Endothelial cell of umbilical vein (primary cell): ENCODE data around the gene TEX53. TPM values are rescaled to one million over a fixed set of nuclear protein-coding genes. Genes with fewer than 3 reads are reported as not detected.

Experiments
- BruUV-seq: library from RNA; stranded (reverse); fragments of 400-500 nt; replicated peaks from 2 replicates; lab custom pipeline; 2021; lab: Mats Ljungman, UMichigan
- CTCF ChIA-PET: fragments of 300-600, 350-600 bp; sonication (Branson Sonifier 250); formaldehyde crosslinking; loops from one replicate; lab custom pipeline; 2021; ENCODE audit warnings: antibody characterized with exemption, inconsistent platforms; lab: Charles Lee
- POLR2A ChIA-PET: fragments of 300-600, 350-600 bp; sonication (Branson Sonifier 250); formaldehyde crosslinking; loops from one replicate; lab custom pipeline; 2021; ENCODE audit warnings: antibody characterized with exemption, inconsistent platforms; lab: Charles Lee
- DNase-seq: peaks from one replicate; pipeline ENCODE4 v3.0.0-alpha.2; 2011; ENCODE audit warnings: low read depth, low spot score
- FAIRE-seq: peaks from 2 replicates; lab custom pipeline; 2011; peaks lifted over from hg19 to GRCh38; lab: Jason Lieb, UNC
- H2AFZ ChIP-seq: 2 replicates; pipeline ENCODE4 v1.6.0; 2012; ENCODE audit warnings: low read depth, low read length, control low read depth, inconsistent platforms
- H3K27ac ChIP-seq: 2 replicates; pipeline ENCODE4 v1.5.1; 2011; ENCODE audit warnings: low read depth, mild to moderate bottlenecking, control low read depth, low read length, moderate library complexity; ENCODE audit not compliant: insufficient read depth
- H3K27me3 ChIP-seq, 2 experiments: 2 replicates each; pipeline versions ENCODE4 v1.6.0 to v1.6.1; 2011; ENCODE audit warnings: low read length in 2 of 2, mixed read lengths in 1 of 2; ENCODE audit not compliant: control insufficient read depth in 2 of 2, insufficient read depth in 2 of 2
- H3K36me3 ChIP-seq, 2 experiments: 2 replicates in 1 of 2; 3 replicates in 1 of 2; pipeline ENCODE4 v1.5.1; 2011; ENCODE audit warnings: low read length in 2 of 2, mild to moderate bottlenecking in 1 of 2, moderate library complexity in 1 of 2; ENCODE audit not compliant: control insufficient read depth in 2 of 2, insufficient read depth in 2 of 2; ENCODE audit errors: extremely low read depth in 1 of 2
- H3K4me1 ChIP-seq: 3 replicates; pipeline ENCODE4 v1.5.1; 2011; ENCODE audit warnings: mild to moderate bottlenecking, low read length; ENCODE audit not compliant: control insufficient read depth, insufficient read depth; ENCODE audit errors: extremely low read depth
- H3K4me2 ChIP-seq: 2 replicates; pipeline ENCODE4 v1.6.1; 2011; ENCODE audit warnings: low read length, control low read depth, mixed read lengths; ENCODE audit not compliant: insufficient read depth
- H3K4me3 ChIP-seq, 3 experiments: fragments of 200-600 bp in 1 of 3; sonication (generic), shearing (Covaris generic) in 1 of 3; replicated peaks in 1 of 3; 2 replicates each; pipeline ENCODE4 v1.5.1; 2011 to 2016; ENCODE audit warnings: control low read depth in 3 of 3, low read length in 3 of 3, mild to moderate bottlenecking in 2 of 3, inconsistent platforms in 1 of 3, low read depth in 1 of 3, moderate library complexity in 1 of 3; ENCODE audit not compliant: insufficient read depth in 1 of 3
- H3K79me2 ChIP-seq: 2 replicates; pipeline ENCODE4 v1.6.0; 2012; ENCODE audit warnings: low read length, inconsistent platforms; ENCODE audit not compliant: control insufficient read depth, insufficient read depth
- H3K9ac ChIP-seq: replicated peaks from 2 replicates; pipeline ENCODE3; 2011; ENCODE audit warnings: low read length, control low read depth; ENCODE audit not compliant: insufficient read depth; ENCODE audit errors: extremely low read depth
- H3K9me1 ChIP-seq: replicated peaks from 3 replicates; pipeline ENCODE4 v1.6.0; 2011; ENCODE audit warnings: mild to moderate bottlenecking, low read length; ENCODE audit not compliant: control insufficient read depth, insufficient read depth; ENCODE audit errors: extremely low read depth
- H3K9me3 ChIP-seq: replicated peaks from 2 replicates; pipeline ENCODE4 v1.5.1; 2012; ENCODE audit warnings: low read length, inconsistent platforms; ENCODE audit not compliant: control insufficient read depth, insufficient read depth
- H4K20me1 ChIP-seq: replicated peaks from 2 replicates; pipeline ENCODE3; 2011; ENCODE audit warnings: mild to moderate bottlenecking, low read length; ENCODE audit not compliant: control insufficient read depth, insufficient read depth; ENCODE audit errors: extremely low read depth
- EZH2 ChIP-seq: IDR thresholded peaks from 2 replicates; pipeline ENCODE4 v1.6.1; 2012; ENCODE audit warnings: borderline replicate concordance, low read depth, mild to moderate bottlenecking, moderate library complexity, low read length, inconsistent platforms; ENCODE audit not compliant: severe bottlenecking
- FOS ChIP-seq: IDR thresholded peaks from 2 replicates; pipeline ENCODE4 v1.6.1; 2011; ENCODE audit warnings: mild to moderate bottlenecking, low read length, moderate library complexity, borderline replicate concordance; ENCODE audit not compliant: insufficient read depth
- GATA2 ChIP-seq: IDR thresholded peaks from 2 replicates; pipeline ENCODE4 v1.7.0; 2011; ENCODE audit warnings: low read depth, mild to moderate bottlenecking, moderate library complexity, mixed read lengths, low read length; ENCODE audit not compliant: insufficient read length, insufficient read depth
- JUN ChIP-seq: IDR thresholded peaks from 2 replicates; pipeline ENCODE4 v1.6.1; 2011; ENCODE audit warnings: borderline replicate concordance, low read depth; ENCODE audit not compliant: insufficient read length, insufficient read depth
- MYC ChIP-seq: IDR thresholded peaks from one replicate; pipeline ENCODE4 v1.6.1; 2011; ENCODE audit warnings: mild to moderate bottlenecking, low read depth, low read length
- POLR2A ChIP-seq: IDR thresholded peaks from 2 replicates; pipeline ENCODE4 v1.6.1; 2012; ENCODE audit warnings: low read depth, mild to moderate bottlenecking, control low read depth, low read length
- POLR2AphosphoS5 ChIP-seq: IDR thresholded peaks from 2 replicates; pipeline ENCODE4 v1.6.1; 2012; ENCODE audit warnings: low read depth, mild to moderate bottlenecking, control low read depth, low read length, moderate library complexity; ENCODE audit not compliant: insufficient read depth
- dilution Hi-C: fragments of 300-500 bp; cut with MboI; formaldehyde crosslinking; loops from one replicate; pipeline ENCODE4 v1.15.0; 2019; ENCODE audit warnings: low sequenced_read_pairs; ENCODE audit not compliant: extremely low pct_ligation_motif_present
- intact Hi-C: fragments of 100-400 bp; cut with micrococcal nuclease; formaldehyde crosslinking; loops from one replicate; pipeline ENCODE4 v1.10.0; 2022
- polyA plus RNA-seq, 4 experiments: library from polyadenylated mRNA; depleted of rRNA in 3 of 4; stranded (reverse) in 3 of 4; unstranded in 1 of 4; fragments of >200 nt; gene quantifications; 2 replicates each; pipeline versions ENCODE4 v1.2.1 to v1.2.3, GENCODE V29; 2011 to 2012; ENCODE audit warnings: missing spikeins in 1 of 4
- total RNA-seq: library from RNA; stranded (reverse); gene quantifications from 2 replicates; pipeline ENCODE4 v1.2.3, GENCODE V29; 2021
- TF ChIP-seq, protein P1 (sequence below), 2 donors: IDR thresholded peaks; 1 replicate in 1 of 2; 2 replicates in 1 of 2; pipeline ENCODE4 v1.5.1; 2011; ENCODE audit warnings: low read length in 2 of 2, mild to moderate bottlenecking in 2 of 2, moderate library complexity in 2 of 2, control low read depth in 1 of 2, inconsistent platforms in 1 of 2, low read depth in 1 of 2; ENCODE audit not compliant: insufficient read depth in 1 of 2; ENCODE audit errors: extremely low read depth in 1 of 2
- TF ChIP-seq, protein P2 (sequence below): IDR thresholded peaks from 2 replicates; pipeline ENCODE4 v1.6.1; 2011; ENCODE audit not compliant: insufficient read depth, insufficient read length

Gene TEX53
- total and polyA plus RNA-seq, 2 donors (not counting 3 experiments of a cell fraction or from before 2014, with no cell fraction given) = not detected

DNA sequence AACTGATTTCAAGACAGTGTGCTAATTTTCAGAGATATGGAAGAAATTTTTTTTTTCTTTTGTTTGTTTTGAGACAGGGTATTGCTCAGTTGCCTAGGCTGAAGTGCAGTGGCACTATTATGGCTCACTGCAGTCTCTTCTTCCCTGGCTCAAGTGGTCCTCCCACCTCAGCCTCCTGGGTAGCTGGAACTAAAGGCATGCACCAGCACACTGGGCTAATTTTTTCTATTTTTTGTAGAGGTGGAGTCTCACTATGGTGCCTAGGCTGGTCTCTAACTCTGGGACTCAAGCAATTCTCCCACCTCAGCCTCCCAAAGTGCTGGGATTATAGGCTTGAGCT, 34.3 kb upstream of the TEX53 start:
- CTCF ChIA-PET = interaction anchor here (1.0 to 3.1 kb wide), 4 partner anchors 8 to 215 kb away, joined by 3 to 21 read pairs (median 10); no protein-coding TSS in a partner anchor

More for the DNA sequence above, 34.3 kb upstream of the TEX53 start:
- Histone ChIP-seq H3K4me2 (no peak overlapping the region), H3K9me3 (no peaks in the 10 kb centered on the region), H3K27ac (no peak overlapping the region), H3K79me2 (no peaks in the 10 kb centered on the region), H3K9ac (no peak overlapping the region), H3K36me3 (no peaks in the 10 kb centered on the region), H3K9me1 (no peaks in the 10 kb centered on the region), H2AFZ (no peak overlapping the region), H4K20me1 (no peaks in the 10 kb centered on the region), H3K27me3 (no peaks in the 10 kb centered on the region), H3K4me1 (peaks cover 12% of the 10 kb centered on the region), H3K4me3 (no peak overlapping the region)
- no peak for TF ChIP-seq GATA2
- no peak for TF ChIP-seq FOS
- TF ChIP-seq, protein P1, sequence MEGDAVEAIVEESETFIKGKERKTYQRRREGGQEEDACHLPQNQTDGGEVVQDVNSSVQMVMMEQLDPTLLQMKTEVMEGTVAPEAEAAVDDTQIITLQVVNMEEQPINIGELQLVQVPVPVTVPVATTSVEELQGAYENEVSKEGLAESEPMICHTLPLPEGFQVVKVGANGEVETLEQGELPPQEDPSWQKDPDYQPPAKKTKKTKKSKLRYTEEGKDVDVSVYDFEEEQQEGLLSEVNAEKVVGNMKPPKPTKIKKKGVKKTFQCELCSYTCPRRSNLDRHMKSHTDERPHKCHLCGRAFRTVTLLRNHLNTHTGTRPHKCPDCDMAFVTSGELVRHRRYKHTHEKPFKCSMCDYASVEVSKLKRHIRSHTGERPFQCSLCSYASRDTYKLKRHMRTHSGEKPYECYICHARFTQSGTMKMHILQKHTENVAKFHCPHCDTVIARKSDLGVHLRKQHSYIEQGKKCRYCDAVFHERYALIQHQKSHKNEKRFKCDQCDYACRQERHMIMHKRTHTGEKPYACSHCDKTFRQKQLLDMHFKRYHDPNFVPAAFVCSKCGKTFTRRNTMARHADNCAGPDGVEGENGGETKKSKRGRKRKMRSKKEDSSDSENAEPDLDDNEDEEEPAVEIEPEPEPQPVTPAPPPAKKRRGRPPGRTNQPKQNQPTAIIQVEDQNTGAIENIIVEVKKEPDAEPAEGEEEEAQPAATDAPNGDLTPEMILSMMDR (IDR thresholded peaks at IDR 0.05; ENCODE audit: extremely low read depth in 1 of 2, insufficient read depth in 1 of 2, low read depth in 1 of 2, low read length in 2 of 2) = no peak
- TF ChIP-seq POLR2AphosphoS5 = no peak
- no peak for TF ChIP-seq JUN
- TF ChIP-seq, protein P2, sequence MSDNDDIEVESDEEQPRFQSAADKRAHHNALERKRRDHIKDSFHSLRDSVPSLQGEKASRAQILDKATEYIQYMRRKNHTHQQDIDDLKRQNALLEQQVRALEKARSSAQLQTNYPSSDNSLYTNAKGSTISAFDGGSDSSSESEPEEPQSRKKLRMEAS = no peak
- TF ChIP-seq POLR2A = no peak
- no peak for TF ChIP-seq MYC
- TF ChIP-seq EZH2 = no peak
- no peak for FAIRE-seq
- BruUV-seq = no TSS peak
- intact Hi-C loops = no loop called here
- DNase-seq = no peak
- dilution Hi-C loops = no loop called here
- POLR2A ChIA-PET = no interaction called here
